Psoas muscle (tissue), 8 donors: ENCODE results near the gene SLC13A3. TPM values are rescaled to one million over a fixed set of nuclear protein-coding genes. Genes with fewer than 3 reads are reported as not detected.

ENCODE experiments used
- ATAC-seq, 4 donors: fragments of 200-7000 bp; cut with Tn5 transposase; one replicate each; pipeline ENCODE4 v1.9.1; 2020; ENCODE audit warnings: moderate library complexity in 3 of 4, mild to moderate bottlenecking in 2 of 4
- DNase-seq, 2 donors: peaks; one replicate each; pipeline ENCODE4 v3.0.0-alpha.2; 2020
- H3K27ac ChIP-seq: fragments of 200-600 bp; one replicate; pipeline ENCODE4 v1.8.0; 2022
- H3K27me3 ChIP-seq, 3 donors: fragments of 200-600 bp in 1 of 3; one replicate each; pipeline versions ENCODE4 v1.6.1 to v1.8.0; 2013 to 2022; ENCODE audit warnings: low read length in 2 of 3, mild to moderate bottlenecking in 2 of 3, moderate library complexity in 1 of 3; ENCODE audit not compliant: insufficient read depth in 3 of 3
- H3K36me3 ChIP-seq, 2 donors: fragments of 200-600 bp in 1 of 2; one replicate each; pipeline versions ENCODE4 v1.6.1 to v1.8.0; 2013 to 2022; ENCODE audit warnings: low read depth in 1 of 2, mild to moderate bottlenecking in 1 of 2, moderate library complexity in 1 of 2; ENCODE audit not compliant: insufficient read depth in 1 of 2
- H3K4me1 ChIP-seq: fragments of 200-600 bp; one replicate; pipeline ENCODE4 v1.8.0; 2022
- H3K4me3 ChIP-seq: fragments of 200-600 bp; one replicate; pipeline ENCODE4 v1.8.0; 2022; ENCODE audit warnings: mild to moderate bottlenecking
- H3K9me3 ChIP-seq: fragments of 200-600 bp; one replicate; pipeline ENCODE4 v1.8.0; 2022
- WGBS, 3 donors: extraction: QIAGEN DNeasy Blood & Tissue Kit; methylation state at CpG; one replicate each; pipeline versions ENCODE4 v1.1.6 to v1.1.7; 2013; 5-methylcytosine and 5-hydroxymethylcytosine counted together
- intact Hi-C, 2 donors: fragments of 100-400 bp; cut with DNase I; formaldehyde crosslinking; loops; one replicate each; pipeline versions ENCODE4 v1.11.0 to v1.14.2; 2022
- polyA plus RNA-seq, 3 donors: library from polyadenylated mRNA; stranded (reverse); fragments of 200-250 nt; gene quantifications; one replicate each; pipeline ENCODE4 v1.2.3, GENCODE V29; 2013
- total RNA-seq, 4 donors: library from RNA; stranded (reverse); fragmentation: NEBNext Ultra II Directional in 2 of 4; extraction: Animal tissue kit (Norgen Biotek cat#: 25700) in 2 of 4; gene quantifications; one replicate each; pipeline versions ENCODE4 v1.2.1 to v1.2.4, GENCODE V29; 2021 to 2023
- TF ChIP-seq, protein P1 (sequence below): fragments of 200-600 bp; IDR thresholded peaks from one replicate; pipeline ENCODE4 v1.8.0; 2022; ENCODE audit warnings: antibody characterized with exemption
- donor health status: healthy with polysubstance abuse.
- donor health status: DM: no; HTN: no; CAD: no; lungs with moderate emphysema.
- donor health status: Bipolar disorder and iron deficiency.
- donor health status: healthy.
- donor health status: DM: yes; HTN: yes; CAD: no.
- donor health status: DM: no; HTN: no; CAD: no.
- donor health status: DM: no; HTN: no; CAD: no.
- donor health status: DM: yes; HTN: yes; CAD: no.

The SLC13A3 gene
- total and polyA plus RNA-seq, 7 donors: 0.04 to 0.38 (median 0.15) TPM

DNA sequence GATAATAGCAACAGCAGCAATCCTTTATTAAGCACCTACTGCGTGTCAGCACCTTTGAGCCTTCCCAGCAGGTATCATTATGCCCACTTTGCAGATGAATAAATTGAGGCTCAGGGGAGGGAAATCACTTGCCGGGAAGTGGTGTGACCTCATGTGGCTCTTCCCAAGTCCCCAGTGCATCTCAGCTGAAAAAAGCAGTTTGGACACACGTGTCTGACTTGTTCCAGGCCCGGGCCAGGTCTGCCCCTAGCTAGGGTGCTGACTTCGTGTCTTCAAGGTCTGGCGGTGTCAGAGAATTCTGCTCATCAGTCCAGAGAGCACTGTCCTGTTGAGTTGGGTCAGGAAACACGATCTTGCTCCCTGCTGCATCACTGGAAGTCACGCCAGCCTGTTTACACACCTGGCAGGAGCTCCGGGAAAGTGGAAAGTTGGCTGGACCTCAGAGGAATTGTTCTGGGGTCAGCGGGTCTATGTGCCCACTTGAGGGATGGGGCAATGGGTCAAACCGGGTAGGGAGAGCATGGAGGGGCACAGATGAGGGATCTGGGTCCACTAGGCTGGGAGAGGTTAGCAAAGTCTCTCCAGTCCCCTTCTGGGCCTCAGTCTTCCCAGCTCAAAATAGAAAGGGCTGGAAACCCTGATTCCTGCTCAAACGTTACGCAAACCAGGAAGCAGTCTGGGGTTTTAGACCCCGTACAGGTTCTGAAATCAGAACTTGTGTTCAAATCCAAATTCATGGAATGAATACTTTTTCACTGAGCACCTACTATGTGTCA is 10.5 kb downstream of the SLC13A3 start:
- TF ChIP-seq, protein P1, sequence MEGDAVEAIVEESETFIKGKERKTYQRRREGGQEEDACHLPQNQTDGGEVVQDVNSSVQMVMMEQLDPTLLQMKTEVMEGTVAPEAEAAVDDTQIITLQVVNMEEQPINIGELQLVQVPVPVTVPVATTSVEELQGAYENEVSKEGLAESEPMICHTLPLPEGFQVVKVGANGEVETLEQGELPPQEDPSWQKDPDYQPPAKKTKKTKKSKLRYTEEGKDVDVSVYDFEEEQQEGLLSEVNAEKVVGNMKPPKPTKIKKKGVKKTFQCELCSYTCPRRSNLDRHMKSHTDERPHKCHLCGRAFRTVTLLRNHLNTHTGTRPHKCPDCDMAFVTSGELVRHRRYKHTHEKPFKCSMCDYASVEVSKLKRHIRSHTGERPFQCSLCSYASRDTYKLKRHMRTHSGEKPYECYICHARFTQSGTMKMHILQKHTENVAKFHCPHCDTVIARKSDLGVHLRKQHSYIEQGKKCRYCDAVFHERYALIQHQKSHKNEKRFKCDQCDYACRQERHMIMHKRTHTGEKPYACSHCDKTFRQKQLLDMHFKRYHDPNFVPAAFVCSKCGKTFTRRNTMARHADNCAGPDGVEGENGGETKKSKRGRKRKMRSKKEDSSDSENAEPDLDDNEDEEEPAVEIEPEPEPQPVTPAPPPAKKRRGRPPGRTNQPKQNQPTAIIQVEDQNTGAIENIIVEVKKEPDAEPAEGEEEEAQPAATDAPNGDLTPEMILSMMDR: no peak

DNA sequence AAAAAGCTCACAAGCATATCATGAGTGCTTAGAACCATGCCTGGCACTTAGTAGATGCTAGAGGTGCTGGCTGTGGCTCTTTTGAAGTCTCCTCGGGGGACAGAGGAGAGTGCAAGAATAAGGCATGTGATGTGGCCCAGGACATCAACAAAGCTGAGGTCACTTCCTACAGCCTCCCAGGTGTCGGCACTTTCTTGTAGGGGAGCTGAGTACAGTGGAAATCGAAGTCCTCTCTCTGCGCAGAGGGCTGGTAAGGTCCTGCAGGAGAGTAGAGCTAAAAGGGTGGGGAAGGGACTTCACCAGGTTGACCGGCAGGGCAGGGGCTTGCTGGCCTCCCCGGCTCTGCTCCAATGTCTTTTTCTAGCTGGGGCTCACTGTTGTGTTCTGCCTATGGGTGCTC is 11.2 kb downstream of the SLC13A3 start:
- no peaks in the 10 kb centered on the region for H3K36me3 ChIP-seq
- ATAC-seq (no peak), DNase-seq (no peak)
- H3K27me3 ChIP-seq: no peaks in the 10 kb centered on the region
- H3K4me1 ChIP-seq: no peaks in the 10 kb centered on the region
- WGBS, 3 donors: 76 to 85% (median 78%) methylated on average over 6 of the region's 6 CpGs
- no peak overlapping the region for H3K27ac ChIP-seq
- H3K9me3 ChIP-seq: no peaks in the 10 kb centered on the region
- intact Hi-C loops: no loop called here
- TF ChIP-seq, protein P1: no peak
- H3K4me3 ChIP-seq: no peak overlapping the region

More for the DNA sequence above, 10.5 kb downstream of the SLC13A3 start:
- WGBS, 3 donors: 46% methylated on average over 14 of the region's 14 CpGs
- Histone ChIP-seq H3K9me3 (no peaks in the 10 kb centered on the region), H3K36me3 (no peaks in the 10 kb centered on the region), H3K27me3 (no peaks in the 10 kb centered on the region), H3K4me1 (no peaks in the 10 kb centered on the region), H3K27ac (no peak overlapping the region), H3K4me3 (no peak overlapping the region)
- DNase-seq: no peak
- ATAC-seq: no peak
- intact Hi-C loops: no loop called here

DNA sequence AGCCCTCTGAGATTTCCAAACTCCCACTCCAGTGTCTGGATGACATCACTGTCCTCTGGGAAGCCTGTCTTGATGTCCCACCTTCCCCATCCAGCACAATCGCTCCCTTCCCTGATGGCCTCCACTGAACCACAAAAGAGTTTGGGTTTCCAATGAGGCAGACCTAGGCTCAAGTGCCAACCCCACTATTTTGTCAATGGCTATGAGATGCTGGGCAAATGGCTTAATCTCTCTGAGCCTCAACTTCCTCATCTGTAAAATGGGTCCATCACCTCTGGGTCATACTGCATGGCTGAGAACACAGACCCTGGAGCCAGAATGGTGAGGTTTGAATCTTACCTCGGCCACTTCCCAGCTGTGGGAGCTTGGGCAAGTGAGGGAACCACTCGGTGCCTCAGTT is 11.7 kb downstream of the SLC13A3 start:
- Histone ChIP-seq H3K36me3 (no peaks in the 10 kb centered on the region), H3K9me3 (no peaks in the 10 kb centered on the region), H3K27me3 (no peaks in the 10 kb centered on the region), H3K4me1 (no peaks in the 10 kb centered on the region), H3K4me3 (no peak overlapping the region), H3K27ac (no peak overlapping the region)
- TF ChIP-seq, protein P1: no peak
- ATAC-seq: no peak
- DNase-seq: no peak
- intact Hi-C loops: no loop called here
- WGBS, 3 donors: 95 to 97% (median 96%) methylated on average over 3 of the region's 3 CpGs

DNA sequence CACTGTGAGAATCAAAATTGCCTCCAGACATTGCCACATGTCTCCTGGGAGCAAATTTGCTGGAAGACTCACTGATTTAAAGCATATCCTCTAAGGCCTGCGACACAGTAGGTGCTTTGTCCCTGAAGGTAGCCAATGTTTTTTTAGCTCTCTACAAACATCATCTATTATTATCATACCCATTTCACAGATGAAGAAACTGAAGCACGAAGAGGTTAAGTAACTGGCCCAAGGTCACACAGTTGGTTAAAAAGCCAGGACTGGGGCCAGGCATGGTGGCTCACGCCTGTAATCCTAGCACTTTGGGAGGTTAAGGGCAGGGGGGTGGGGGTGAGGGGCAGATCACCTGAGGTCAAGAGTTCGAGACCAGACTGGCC is 12.4 kb downstream of the SLC13A3 start:
- no peak for ATAC-seq
- 92 to 94% (median 92%) methylated on average over 4 of the region's 4 CpGs for WGBS, 3 donors
- Histone ChIP-seq H3K27ac (no peak overlapping the region), H3K9me3 (no peaks in the 10 kb centered on the region), H3K36me3 (no peaks in the 10 kb centered on the region), H3K27me3 (no peaks in the 10 kb centered on the region), H3K4me3 (no peak overlapping the region), H3K4me1 (no peaks in the 10 kb centered on the region)
- no peak for DNase-seq
- TF ChIP-seq, protein P1: no peak
- intact Hi-C loops: no loop called here
